RKO (cell line): ENCODE data around the gene SDK1.

Source experiments
- DNase-seq: peaks from one replicate; pipeline ENCODE4 v3.0.0-alpha.2; 2016; ENCODE audit warnings: low spot score

Gene SDK1

GRCh38 chr7:4110438-4110837, 809.4 kb downstream of the SDK1 start:
- DNase-seq, result no peak

- DNase-seq, result no peak
These were observed 810.1 kb downstream of the SDK1 start for GRCh38 chr7:4111166-4111565.

GRCh38 chr7:4113271-4113670, 812.2 kb downstream of the SDK1 start:
- DNase-seq, result no peak

GRCh38 chr7:4113976-4114375, 812.9 kb downstream of the SDK1 start:
- no peak for DNase-seq

GRCh38 chr7:4115442-4115841, 814.4 kb downstream of the SDK1 start:
- DNase-seq, result no peak

- DNase-seq, result no peak
These were observed 815.0 kb downstream of the SDK1 start for GRCh38 chr7:4115941-4116610.

- no peak for DNase-seq
These were observed 818.8 kb downstream of the SDK1 start for GRCh38 chr7:4119848-4120247.

GRCh38 chr7:4123346-4123745, 822.3 kb downstream of the SDK1 start:
- DNase-seq, result no peak

- DNase-seq, result no peak
These were observed 822.8 kb downstream of the SDK1 start for GRCh38 chr7:4123823-4124222.

- no peak for DNase-seq
These were observed 823.8 kb downstream of the SDK1 start for GRCh38 chr7:4124556-4125477.

GRCh38 chr7:4127909-4128560, 827.0 kb downstream of the SDK1 start:
- DNase-seq, result no peak

- no peak for DNase-seq
These were observed 828.5 kb downstream of the SDK1 start for GRCh38 chr7:4129481-4130122.

GRCh38 chr7:4131063-4131462, 830.0 kb downstream of the SDK1 start:
- no peak for DNase-seq

GRCh38 chr7:4132221-4132620, 831.2 kb downstream of the SDK1 start:
- DNase-seq, result no peak

- DNase-seq, result no peak
These were observed 832.5 kb downstream of the SDK1 start for GRCh38 chr7:4133491-4134044.

- DNase-seq, result no peak
These were observed 833.2 kb downstream of the SDK1 start for GRCh38 chr7:4134204-4134603.

- no peak for DNase-seq
These were observed 833.6 kb downstream of the SDK1 start for GRCh38 chr7:4134631-4135030.

- no peak for DNase-seq
These were observed 834.2 kb downstream of the SDK1 start for GRCh38 chr7:4135301-4135700.

GRCh38 chr7:4136036-4136435, 835.0 kb downstream of the SDK1 start:
- DNase-seq, result no peak

- DNase-seq, result no peak
These were observed 835.6 kb downstream of the SDK1 start for GRCh38 chr7:4136501-4137110.

- no peak for DNase-seq
These were observed 836.5 kb downstream of the SDK1 start for GRCh38 chr7:4137552-4137951.

- DNase-seq, result no peak
These were observed 837.8 kb downstream of the SDK1 start for GRCh38 chr7:4138866-4139265.
